ENCODE data around the gene SNRPE.
"Not testable (repeated sequence)": the region's sequence is repeated elsewhere in the genome, so short reads cannot be mapped to it uniquely, and the experiment has no call there.

- TF ChIP-seq CTCF (conservative IDR thresholded peaks at IDR 0.05; ENCODE audit: low read depth in 2 of 2); ZNF114 (CRISPR knock-in tag; IDR thresholded peaks at IDR 0.05); ETS1 (IDR thresholded peaks at IDR 0.05); EZH2 (IDR thresholded peaks at IDR 0.05; ENCODE audit: low read depth, unreplicated experiment); JUNB (IDR thresholded peaks at IDR 0.05; ENCODE audit: unreplicated experiment); EZH2phosphoT487 (IDR thresholded peaks at IDR 0.05; ENCODE audit: unreplicated experiment): not testable (repeated sequence)
Observed at GRCh38 chr1:203829247-203829646, 32.2 kb upstream of the SNRPE start.
